Type B pancreatic cell (in vitro differentiated cells): ENCODE measurements around the gene HLF. TPM values are rescaled to one million over a fixed set of nuclear protein-coding genes. Genes with fewer than 3 reads are reported as not detected.

Experiments
- DNase-seq: peaks from one replicate; pipeline ENCODE4 v3.0.0; 2021; ENCODE audit warnings: mixed read lengths; ENCODE audit not compliant: unreplicated experiment; ENCODE audit errors: extremely low spot score
- H3K27ac Mint-ChIP-seq: 2 replicates; pipeline ENCODE4 v1.8.0; 2021; ENCODE audit warnings: mild to moderate bottlenecking, mixed read lengths
- H3K27me3 Mint-ChIP-seq: 2 replicates; pipeline ENCODE4 v1.8.0; 2021; ENCODE audit warnings: mixed read lengths
- H3K36me3 Mint-ChIP-seq: 2 replicates; pipeline ENCODE4 v1.8.0; 2021; ENCODE audit warnings: mixed read lengths
- H3K4me1 Mint-ChIP-seq: one replicate; pipeline ENCODE4 v1.8.0; 2021; ENCODE audit warnings: mixed read lengths; ENCODE audit not compliant: unreplicated experiment
- H3K4me3 Mint-ChIP-seq: 2 replicates; pipeline ENCODE4 v1.8.0; 2021; ENCODE audit warnings: mild to moderate bottlenecking, mixed read lengths
- H3K9me3 Mint-ChIP-seq: 2 replicates; pipeline ENCODE4 v1.8.0; 2021; ENCODE audit warnings: mixed read lengths
- total RNA-seq: library from RNA; stranded (reverse); gene quantifications from 2 replicates; pipeline ENCODE4 v1.2.1, GENCODE V29; 2021; ENCODE audit warnings: low replicate concordance
- TF ChIP-seq, protein P1 (sequence below): fragments of 200-600 bp; sonication (generic); conservative IDR thresholded peaks from 2 replicates; pipeline ENCODE4 v1.5.0; 2021; ENCODE audit warnings: antibody characterized with exemption, mild to moderate bottlenecking

Gene HLF
- total RNA-seq, 1 donor from 2014 or later, result 2.6 TPM

DNA sequence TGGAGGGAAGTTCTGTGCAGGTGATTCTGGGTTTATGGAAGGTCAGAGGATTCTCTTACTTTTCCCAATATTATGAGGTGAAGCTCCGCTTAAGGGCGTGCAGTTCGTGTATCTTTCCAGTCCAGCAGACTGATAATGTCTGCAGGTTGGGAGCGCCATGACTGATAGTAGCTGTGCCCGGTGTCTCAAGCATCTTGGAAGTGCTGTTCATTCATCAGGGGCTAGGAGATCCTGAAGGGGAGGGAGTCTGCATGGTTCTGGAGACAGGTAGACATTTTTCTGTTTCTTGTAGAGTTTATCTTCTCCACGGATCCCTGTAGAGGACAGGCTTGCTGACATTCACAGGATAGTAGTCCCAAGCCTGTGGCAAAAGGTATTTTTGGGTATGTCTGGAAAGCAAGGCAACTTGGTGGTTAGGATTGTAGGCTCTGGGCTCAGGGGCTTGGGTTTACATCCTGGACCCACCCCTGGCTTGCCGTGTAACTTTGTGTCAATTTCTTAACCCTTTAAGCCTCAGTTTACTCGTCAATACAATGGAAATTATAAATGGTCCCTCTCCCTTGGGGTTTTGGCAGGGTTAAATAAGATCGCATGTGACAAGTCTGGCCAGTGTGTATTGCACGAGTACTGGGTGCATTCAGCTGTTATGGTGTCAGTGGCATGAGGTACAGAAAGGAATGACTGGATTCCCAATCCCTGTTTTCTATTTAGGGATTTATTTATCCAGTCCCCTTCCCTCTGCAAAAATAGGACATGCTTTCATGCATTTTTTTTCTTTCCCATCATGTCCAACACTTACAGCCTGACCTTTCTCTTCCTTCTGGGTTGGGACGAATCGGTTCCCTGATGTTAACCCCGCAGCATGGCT lies 8.2 kb downstream of the HLF start:
- Mint-ChIP-seq H3K27me3 (peaks cover 29% of the 10 kb centered on the region), H3K27ac (no peak overlapping the region)

DNA sequence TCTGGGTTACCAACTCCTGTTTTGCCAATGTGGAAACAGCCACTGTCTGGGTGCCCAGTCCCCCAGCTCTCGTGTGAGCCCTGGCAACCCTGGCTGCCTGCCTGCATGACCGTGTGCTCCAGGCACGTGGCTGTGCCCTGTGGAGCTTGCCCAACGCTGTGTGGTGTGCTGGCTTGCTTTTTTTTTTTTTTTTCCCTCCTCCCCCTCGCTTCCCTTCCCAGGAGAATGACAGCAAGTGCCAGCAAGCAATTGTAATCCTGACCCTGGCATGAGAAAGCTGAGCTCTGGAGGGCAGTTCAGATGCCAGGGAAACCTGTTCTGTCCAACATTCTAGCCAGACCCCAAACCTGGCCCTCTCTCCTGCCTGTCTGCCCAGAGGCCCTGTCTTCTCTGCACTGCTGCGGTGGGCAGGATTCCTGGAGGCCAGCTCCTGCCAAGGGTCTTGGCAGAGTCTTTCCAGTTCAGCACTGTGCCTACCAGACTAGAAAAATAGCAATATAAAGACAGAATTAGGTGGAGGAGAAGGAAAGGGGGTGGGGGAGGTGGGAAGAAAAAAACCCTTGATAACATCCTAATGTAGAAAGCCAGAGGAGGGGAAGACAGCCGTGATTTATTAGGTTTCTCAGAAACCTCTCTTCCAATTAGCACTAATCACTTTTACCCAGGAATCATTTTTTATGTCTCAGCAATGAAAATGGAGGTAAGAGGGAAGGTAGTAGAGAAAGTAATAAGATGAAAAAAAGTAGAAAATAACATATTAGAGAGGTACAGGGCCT lies 9.0 kb downstream of the HLF start:
- Mint-ChIP-seq H3K9me3 (no peaks in the 10 kb centered on the region), H3K27ac (no peak overlapping the region), H3K4me1 (peaks cover 16% of the 10 kb centered on the region), H3K36me3 (no peaks in the 10 kb centered on the region), H3K4me3 (no peak overlapping the region), H3K27me3 (peaks cover 21% of the 10 kb centered on the region)
- DNase-seq, result no peak
- TF ChIP-seq, protein P1, sequence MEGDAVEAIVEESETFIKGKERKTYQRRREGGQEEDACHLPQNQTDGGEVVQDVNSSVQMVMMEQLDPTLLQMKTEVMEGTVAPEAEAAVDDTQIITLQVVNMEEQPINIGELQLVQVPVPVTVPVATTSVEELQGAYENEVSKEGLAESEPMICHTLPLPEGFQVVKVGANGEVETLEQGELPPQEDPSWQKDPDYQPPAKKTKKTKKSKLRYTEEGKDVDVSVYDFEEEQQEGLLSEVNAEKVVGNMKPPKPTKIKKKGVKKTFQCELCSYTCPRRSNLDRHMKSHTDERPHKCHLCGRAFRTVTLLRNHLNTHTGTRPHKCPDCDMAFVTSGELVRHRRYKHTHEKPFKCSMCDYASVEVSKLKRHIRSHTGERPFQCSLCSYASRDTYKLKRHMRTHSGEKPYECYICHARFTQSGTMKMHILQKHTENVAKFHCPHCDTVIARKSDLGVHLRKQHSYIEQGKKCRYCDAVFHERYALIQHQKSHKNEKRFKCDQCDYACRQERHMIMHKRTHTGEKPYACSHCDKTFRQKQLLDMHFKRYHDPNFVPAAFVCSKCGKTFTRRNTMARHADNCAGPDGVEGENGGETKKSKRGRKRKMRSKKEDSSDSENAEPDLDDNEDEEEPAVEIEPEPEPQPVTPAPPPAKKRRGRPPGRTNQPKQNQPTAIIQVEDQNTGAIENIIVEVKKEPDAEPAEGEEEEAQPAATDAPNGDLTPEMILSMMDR, result no peak

More for the DNA sequence above, 8.2 kb downstream of the HLF start:
- Mint-ChIP-seq H3K4me3 (no peak overlapping the region), H3K36me3 (no peaks in the 10 kb centered on the region), H3K9me3 (no peaks in the 10 kb centered on the region), H3K4me1 (peaks cover 16% of the 10 kb centered on the region)
- TF ChIP-seq, protein P1, result no peak
- DNase-seq, result no peak

GRCh38 chr17:55274355-55275255 lies 9.8 kb downstream of the HLF start:
- TF ChIP-seq, protein P1, result no peak
- Mint-ChIP-seq H3K27me3 (peaks cover 13% of the 10 kb centered on the region), H3K27ac (no peak overlapping the region), H3K4me3 (no peak overlapping the region), H3K36me3 (no peaks in the 10 kb centered on the region), H3K4me1 (peaks cover 16% of the 10 kb centered on the region), H3K9me3 (no peaks in the 10 kb centered on the region)
- DNase-seq, result no peak

DNA sequence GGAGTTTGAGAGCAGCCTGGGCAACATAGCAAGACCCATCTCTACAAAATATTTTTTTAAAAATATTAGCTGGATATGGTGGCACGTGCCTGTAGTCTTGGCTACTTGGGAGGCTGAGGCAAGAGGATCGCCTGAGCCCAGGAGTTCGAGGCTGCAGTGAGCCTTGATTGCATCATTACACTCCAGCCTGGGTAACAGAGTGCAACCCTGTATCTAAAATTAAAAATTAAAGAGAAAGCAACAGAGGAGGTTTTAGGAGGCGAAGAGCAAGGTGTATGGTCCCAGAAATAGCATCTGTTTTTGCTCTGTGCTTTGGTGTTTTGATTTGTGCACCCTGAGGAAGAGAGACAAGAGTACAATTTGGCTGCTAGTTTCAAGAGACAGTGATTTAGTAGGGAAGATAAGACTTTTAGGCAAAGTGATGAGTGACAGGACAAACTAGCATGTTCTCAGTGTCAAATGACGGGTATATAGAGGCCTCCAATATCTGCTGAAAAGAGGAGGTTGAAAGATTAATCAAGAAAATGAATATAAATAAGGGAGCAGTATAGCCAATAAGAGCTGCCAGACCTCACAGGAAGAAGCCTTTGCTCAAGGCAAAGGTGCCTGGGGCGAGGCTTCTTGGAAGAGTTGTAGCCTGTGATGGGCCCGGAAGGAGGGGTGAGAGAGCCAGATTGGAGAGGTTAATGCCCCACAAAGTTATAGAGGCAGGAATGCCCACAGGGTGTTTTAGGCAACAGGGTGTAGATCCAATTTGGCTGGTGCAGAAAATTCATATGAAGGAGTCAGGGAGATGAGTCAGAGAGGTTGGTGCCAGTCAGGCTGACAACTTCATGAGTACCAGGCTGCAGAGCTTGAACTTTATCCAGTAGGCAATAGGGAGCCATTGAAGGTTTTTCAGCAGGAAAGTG lies 11.4 kb downstream of the HLF start:
- Mint-ChIP-seq H3K9me3 (no peaks in the 10 kb centered on the region), H3K36me3 (no peaks in the 10 kb centered on the region), H3K4me1 (peaks cover 16% of the 10 kb centered on the region), H3K27ac (no peak overlapping the region), H3K4me3 (no peak overlapping the region), H3K27me3 (peaks cover 7% of the 10 kb centered on the region)
- DNase-seq, result no peak
- TF ChIP-seq, protein P1, result no peak
